Trophoblast cell (in vitro differentiated cells and primary cell): Measurements from ENCODE around the gene HOXA9.
A peak's percentile ranks its signal among the peaks of the same experiment; 100 is the strongest.

Experiments
- DNase-seq, 2 donors: peaks; one replicate each; pipeline ENCODE4 v3.0.0-alpha.2; 2016
- H2AFZ ChIP-seq: 2 replicates; pipeline ENCODE4 v1.6.1; 2013; ENCODE audit warnings: low read length, moderate library complexity, mild to moderate bottlenecking; ENCODE audit not compliant: insufficient read depth, poor library complexity
- H2AK5ac ChIP-seq: 2 replicates; pipeline ENCODE4 v1.6.1; 2013; ENCODE audit warnings: mild to moderate bottlenecking, low read length
- H2BK120ac ChIP-seq: 2 replicates; pipeline ENCODE4 v1.6.1; 2013; ENCODE audit warnings: low read length, mild to moderate bottlenecking, moderate library complexity; ENCODE audit not compliant: insufficient read depth, poor library complexity
- H2BK12ac ChIP-seq: 2 replicates; pipeline ENCODE4 v1.6.1; 2013; ENCODE audit warnings: mild to moderate bottlenecking, low read length, moderate library complexity
- H2BK5ac ChIP-seq: 2 replicates; pipeline ENCODE4 v1.6.1; 2013; ENCODE audit warnings: low read length, low read depth, moderate library complexity, mild to moderate bottlenecking; ENCODE audit not compliant: poor library complexity
- H3K14ac ChIP-seq: 2 replicates; pipeline ENCODE4 v1.6.1; 2013; ENCODE audit warnings: mild to moderate bottlenecking, low read length
- H3K18ac ChIP-seq: 2 replicates; pipeline ENCODE4 v1.6.1; 2013; ENCODE audit warnings: mild to moderate bottlenecking, low read length
- H3K23ac ChIP-seq: 2 replicates; pipeline ENCODE4 v1.6.1; 2013; ENCODE audit warnings: low read length
- H3K27ac ChIP-seq: 2 replicates; pipeline ENCODE4 v1.5.1; 2013; ENCODE audit warnings: low read depth, mild to moderate bottlenecking, inconsistent platforms, low read length, moderate library complexity
- H3K27me3 ChIP-seq: 2 replicates; pipeline ENCODE4 v1.6.1; 2013; ENCODE audit warnings: inconsistent platforms, mild to moderate bottlenecking, low read length, moderate library complexity; ENCODE audit not compliant: insufficient read depth
- H3K36me3 ChIP-seq, 2 experiments: 1 replicate in 1 of 2; 2 replicates in 1 of 2; pipeline ENCODE4 v1.6.1; 2013; ENCODE audit warnings: low read length in 2 of 2, mild to moderate bottlenecking in 2 of 2, moderate library complexity in 1 of 2; ENCODE audit not compliant: insufficient read depth in 2 of 2, control insufficient read depth in 1 of 2
- H3K4ac ChIP-seq: 2 replicates; pipeline ENCODE4 v1.6.1; 2013; ENCODE audit warnings: low read depth, mild to moderate bottlenecking, low read length, moderate library complexity
- H3K4me1 ChIP-seq, 2 experiments: 1 replicate in 1 of 2; 2 replicates in 1 of 2; pipeline ENCODE4 v1.6.1; 2013; ENCODE audit warnings: low read length in 2 of 2, mild to moderate bottlenecking in 2 of 2, moderate library complexity in 1 of 2; ENCODE audit not compliant: insufficient read depth in 2 of 2, control insufficient read depth in 1 of 2
- H3K4me2 ChIP-seq: 2 replicates; pipeline ENCODE4 v1.6.1; 2013; ENCODE audit warnings: inconsistent platforms, mild to moderate bottlenecking, low read length, moderate library complexity
- H3K4me3 ChIP-seq: 2 replicates; pipeline ENCODE4 v1.5.1; 2013; ENCODE audit warnings: mild to moderate bottlenecking, low read depth, low read length, inconsistent platforms
- H3K79me1 ChIP-seq: one replicate; pipeline ENCODE4 v1.6.1; 2013; ENCODE audit warnings: low read length
- H3K79me2 ChIP-seq: 2 replicates; pipeline ENCODE4 v1.6.1; 2013; ENCODE audit warnings: low read length, mild to moderate bottlenecking; ENCODE audit not compliant: control insufficient read depth, insufficient read depth, poor library complexity
- H3K9ac ChIP-seq: 2 replicates; pipeline ENCODE4 v1.6.1; 2013; ENCODE audit warnings: mild to moderate bottlenecking, low read length
- H3K9me3 ChIP-seq: 2 replicates; pipeline ENCODE4 v1.6.1; 2013; ENCODE audit warnings: low read depth, mild to moderate bottlenecking, control low read depth, inconsistent platforms, low read length; ENCODE audit not compliant: insufficient read depth
- H4K12ac ChIP-seq: 2 replicates; pipeline ENCODE4 v1.6.1; 2013; ENCODE audit warnings: low read depth, mild to moderate bottlenecking, low read length, moderate library complexity
- H4K8ac ChIP-seq: 2 replicates; pipeline ENCODE4 v1.6.1; 2013; ENCODE audit warnings: low read depth, mild to moderate bottlenecking, low read length, moderate library complexity
- H4K91ac ChIP-seq: one replicate; pipeline ENCODE4 v1.6.1; 2013; ENCODE audit warnings: low read depth, mild to moderate bottlenecking, low read length, moderate library complexity
- WGBS: extraction: QIAGEN DNeasy Blood & Tissue Kit; methylation state at CpG from one replicate; pipeline ENCODE4 v1.1.7; 2013; ENCODE audit warnings: missing lambda C conversion rate; ENCODE audit not compliant: insufficient read length, insufficient coverage; ENCODE audit errors: extremely low coverage; 5-methylcytosine and 5-hydroxymethylcytosine counted together

Gene HOXA9

GRCh38 chr7:27212497-27213432, 47.4 kb upstream of the HOXA9 start:
- no peak for DNase-seq
- no peak overlapping the region for H2BK5ac ChIP-seq
- no peak overlapping the region for H3K4me2 ChIP-seq
- no peak overlapping the region for H3K14ac ChIP-seq
- no peak overlapping the region for H4K91ac ChIP-seq
- H3K18ac ChIP-seq: no peak overlapping the region
- no peak overlapping the region for H4K12ac ChIP-seq
- H3K4ac ChIP-seq: no peak overlapping the region
- H3K4me1 ChIP-seq: peaks cover 0 to 5% of the 10 kb centered on the region in 2 experiments
- no peak overlapping the region for H3K27ac ChIP-seq
- H3K23ac ChIP-seq: no peak overlapping the region
- no peak overlapping the region for H2BK120ac ChIP-seq
- no peak overlapping the region for H3K4me3 ChIP-seq
- H2AK5ac ChIP-seq: no peak overlapping the region
- peaks cover 69% of the 10 kb centered on the region for H3K27me3 ChIP-seq
- peak overlapping the region; percentile 11 for H2BK12ac ChIP-seq
- H3K79me2 ChIP-seq: no peaks in the 10 kb centered on the region
- no CpG with 5 or more reads among the region's 52 CpGs for WGBS
- H3K79me1 ChIP-seq: no peaks in the 10 kb centered on the region
- H3K9ac ChIP-seq: no peak overlapping the region
- no peaks in the 10 kb centered on the region for H3K36me3 ChIP-seq
- peaks cover 5% of the 10 kb centered on the region for H3K9me3 ChIP-seq
- H2AFZ ChIP-seq: no peak overlapping the region
- no peak overlapping the region for H4K8ac ChIP-seq

DNA sequence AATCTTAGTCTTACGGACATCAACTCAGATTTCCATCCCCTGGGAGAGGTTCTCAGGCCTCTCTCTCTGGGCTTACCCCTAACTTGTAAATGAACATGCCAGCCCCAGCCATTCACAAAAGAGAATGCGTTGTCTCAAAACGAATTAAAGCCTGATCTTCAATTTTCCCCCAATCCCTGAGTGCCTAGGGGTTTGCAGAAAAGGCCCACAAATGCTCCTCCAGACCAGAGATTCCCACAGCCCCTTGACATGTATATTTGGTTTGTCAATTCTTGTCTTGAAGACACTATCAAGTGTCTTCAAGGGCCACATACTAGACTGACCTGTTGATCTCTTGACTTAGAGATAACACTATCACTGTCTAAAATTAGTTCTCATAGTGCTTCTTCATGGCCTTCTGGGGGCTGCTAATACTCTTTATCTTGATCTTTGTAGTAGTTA, 46.4 kb upstream of the HOXA9 start:
- H3K9me3 ChIP-seq: peaks cover 5% of the 10 kb centered on the region
- H2AK5ac ChIP-seq: no peak overlapping the region
- no peak overlapping the region for H3K4me2 ChIP-seq
- no peak overlapping the region for H2BK12ac ChIP-seq
- no peak overlapping the region for H2BK5ac ChIP-seq
- DNase-seq: no peak
- no peak overlapping the region for H3K23ac ChIP-seq
- no peak overlapping the region for H4K91ac ChIP-seq
- H3K14ac ChIP-seq: no peak overlapping the region
- H3K27me3 ChIP-seq: peaks cover 75% of the 10 kb centered on the region
- no peak overlapping the region for H3K18ac ChIP-seq
- no peak overlapping the region for H3K27ac ChIP-seq
- H3K79me2 ChIP-seq: no peaks in the 10 kb centered on the region
- H3K9ac ChIP-seq: no peak overlapping the region
- H4K12ac ChIP-seq: no peak overlapping the region
- no peak overlapping the region for H2BK120ac ChIP-seq
- H3K4me3 ChIP-seq: no peak overlapping the region
- no peak overlapping the region for H3K4ac ChIP-seq
- no peaks in the 10 kb centered on the region for H3K79me1 ChIP-seq
- no CpG with 5 or more reads among the region's 3 CpGs for WGBS
- no peaks in the 10 kb centered on the region for H3K36me3 ChIP-seq
- H2AFZ ChIP-seq: no peak overlapping the region
- H4K8ac ChIP-seq: no peak overlapping the region
- peaks cover 0 to 5% of the 10 kb centered on the region in 2 experiments for H3K4me1 ChIP-seq

DNA sequence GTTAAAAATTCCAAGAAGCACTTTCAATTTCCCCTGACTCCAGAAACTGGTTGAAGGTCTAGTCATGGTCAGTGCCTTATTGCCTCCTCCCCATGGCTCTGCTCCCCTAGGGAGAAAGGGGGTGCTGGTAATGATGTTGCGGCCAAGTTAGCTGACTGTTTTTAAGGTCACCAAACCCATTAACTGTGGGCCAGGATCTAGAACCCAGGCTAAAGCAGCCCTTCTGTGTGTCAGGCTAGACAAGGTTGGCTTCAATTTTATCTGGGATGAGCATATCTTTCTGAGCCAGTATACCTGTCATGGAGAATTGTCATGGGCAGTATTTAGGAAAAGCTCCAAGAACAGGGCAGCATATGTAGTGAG, 45.7 kb upstream of the HOXA9 start:
- Histone ChIP-seq H3K18ac (no peak overlapping the region), H4K91ac (no peak overlapping the region), H3K9me3 (peaks cover 5% of the 10 kb centered on the region), H3K9ac (no peak overlapping the region), H2BK12ac (no peak overlapping the region), H3K23ac (no peak overlapping the region), H3K79me2 (no peaks in the 10 kb centered on the region), H3K4me2 (no peak overlapping the region), H4K8ac (no peak overlapping the region), H2BK5ac (no peak overlapping the region), H2AK5ac (no peak overlapping the region), H3K14ac (no peak overlapping the region), H3K27me3 (peaks cover 72% of the 10 kb centered on the region), H3K4me3 (no peak overlapping the region), H3K4ac (no peak overlapping the region), H2AFZ (no peak overlapping the region), H3K27ac (no peak overlapping the region), H3K4me1 (peaks cover 0 to 5% of the 10 kb centered on the region in 2 experiments), H3K36me3 (no peaks in the 10 kb centered on the region), H4K12ac (no peak overlapping the region), H2BK120ac (no peak overlapping the region), H3K79me1 (no peaks in the 10 kb centered on the region)
- no peak for DNase-seq
- WGBS: no CpG with 5 or more reads among the region's 1 CpG

- Histone ChIP-seq H3K27ac (no peak overlapping the region), H4K8ac (no peak overlapping the region), H3K18ac (no peak overlapping the region), H3K4me2 (peak overlapping the region; percentile 53), H2AK5ac (no peak overlapping the region), H3K23ac (no peak overlapping the region), H4K91ac (no peak overlapping the region), H2BK5ac (no peak overlapping the region), H4K12ac (no peak overlapping the region), H3K9me3 (peaks cover 7% of the 10 kb centered on the region), H3K4me1 (peaks cover 0 to 7% of the 10 kb centered on the region in 2 experiments), H3K9ac (no peak overlapping the region), H3K79me2 (no peaks in the 10 kb centered on the region), H3K79me1 (no peaks in the 10 kb centered on the region), H2BK120ac (no peak overlapping the region), H3K4me3 (no peak overlapping the region), H2BK12ac (no peak overlapping the region), H3K36me3 (no peaks in the 10 kb centered on the region), H3K27me3 (peaks cover 73% of the 10 kb centered on the region), H3K14ac (no peak overlapping the region), H2AFZ (no peak overlapping the region), H3K4ac (no peak overlapping the region)
- WGBS: no CpG with 5 or more reads among the region's 32 CpGs
- DNase-seq: peak in 1 of 2 donors; percentile 61
Observed at GRCh38 chr7:27210441-27211083, 45.2 kb upstream of the HOXA9 start.
